GM21526 (cell line): ENCODE measurements around the gene HIVEP3.

Source experiments
- ATAC-seq: cut with Tn5 transposase; IDR thresholded peaks from one replicate; pipeline ENCODE4 v1.9.1; 2021; ENCODE audit warnings: moderate library complexity; ENCODE audit not compliant: unreplicated experiment, low FRiP score

Gene HIVEP3

DNA sequence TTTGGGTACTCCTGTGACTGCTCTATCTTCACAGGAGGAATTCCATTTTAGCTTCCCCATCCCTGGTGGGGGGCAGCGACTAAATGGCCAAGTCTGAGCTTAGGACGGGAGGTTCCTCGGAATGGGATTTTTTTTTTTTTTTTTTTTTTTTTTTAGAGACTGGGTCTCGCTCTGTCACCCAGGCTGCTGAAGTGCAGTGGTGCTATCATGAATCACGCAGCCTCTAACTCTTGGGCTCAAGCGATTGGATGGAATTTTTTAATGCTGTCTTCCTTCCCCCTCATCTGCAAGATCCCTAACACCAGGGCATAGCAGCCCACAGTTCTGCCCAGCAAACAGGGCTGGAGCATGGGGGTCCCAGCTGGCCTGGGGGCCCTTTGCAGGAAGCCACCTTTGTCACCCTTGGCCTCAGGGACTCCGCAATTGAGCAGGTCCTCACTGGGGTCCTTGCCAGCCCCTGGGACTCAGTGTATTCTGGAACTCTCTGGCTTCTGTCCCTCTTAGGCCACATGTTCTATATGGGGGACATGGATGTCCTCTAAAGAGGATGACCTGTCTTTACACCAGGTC is 421.2 kb downstream of the HIVEP3 start:
- no peak for ATAC-seq

DNA sequence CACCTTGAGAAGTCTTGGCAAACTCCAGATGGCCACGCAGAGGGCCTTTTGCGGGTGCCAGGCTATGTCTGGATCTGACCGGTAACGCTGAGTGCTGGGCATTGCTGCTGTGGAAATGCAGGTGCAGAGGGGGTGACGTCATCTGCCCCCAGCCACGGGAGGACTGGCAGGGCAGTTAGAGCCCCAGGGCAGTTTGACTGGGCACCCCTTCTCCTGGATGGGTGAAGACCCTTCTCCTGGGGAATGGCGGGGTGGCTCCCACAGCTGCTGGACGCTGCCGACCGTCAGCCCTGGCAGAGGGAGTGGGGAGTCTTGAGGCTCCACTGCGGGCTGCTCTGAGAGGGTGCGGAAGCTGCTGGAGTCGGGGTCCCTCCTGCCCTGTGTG is 421.7 kb downstream of the HIVEP3 start:
- no peak for ATAC-seq

DNA sequence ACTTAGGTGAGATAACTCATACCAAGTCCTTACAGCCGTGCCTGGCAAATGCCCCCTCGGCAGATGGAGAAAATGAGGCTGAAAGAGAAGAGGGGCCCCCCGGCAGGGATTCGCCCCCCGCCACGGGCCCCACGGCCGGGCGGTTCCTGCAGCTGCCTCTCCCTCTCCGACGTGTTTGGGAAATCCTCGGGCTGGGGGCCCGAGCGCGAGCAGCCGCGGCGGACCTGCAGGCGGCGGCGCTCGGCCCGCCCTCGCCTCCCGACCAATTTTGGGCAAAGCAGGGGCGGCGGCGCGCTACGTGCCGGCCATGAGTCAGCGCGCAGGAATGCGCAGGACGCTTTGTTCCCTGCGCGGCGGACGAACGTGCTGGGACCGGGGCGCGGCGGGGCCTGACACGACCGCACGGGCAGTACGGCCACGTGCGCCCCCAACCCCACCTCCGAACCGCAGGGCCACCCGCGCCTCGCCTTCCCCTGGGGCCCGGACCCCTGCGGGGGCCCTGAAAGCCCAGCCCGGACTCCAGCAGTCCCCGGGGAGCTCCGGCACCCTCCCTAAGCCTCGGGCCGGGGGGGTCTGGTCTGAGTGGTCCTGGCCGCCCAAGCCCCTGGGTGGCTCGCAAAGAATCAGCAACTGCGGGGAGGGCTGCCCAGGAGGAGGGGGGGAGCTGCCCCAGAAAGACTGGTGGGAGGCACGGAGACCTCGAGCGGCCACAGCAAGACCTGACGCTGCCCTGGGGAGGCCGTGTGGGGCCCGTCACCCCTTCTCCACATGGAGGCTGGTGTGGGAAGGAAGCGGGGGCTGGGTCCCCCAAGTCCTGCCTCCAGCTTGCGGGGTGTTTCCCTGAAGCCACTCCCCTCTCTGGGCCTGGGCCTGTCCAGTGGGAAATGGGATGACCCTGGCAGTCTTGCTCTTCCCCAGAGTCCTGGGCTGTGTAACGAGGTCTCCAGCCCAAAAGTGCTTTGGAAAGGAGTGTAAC is 422.4 kb downstream of the HIVEP3 start:
- no peak for ATAC-seq

- no peak for ATAC-seq
These were observed 423.3 kb downstream of the HIVEP3 start for GRCh38 chr1:41495210-41495948.

DNA sequence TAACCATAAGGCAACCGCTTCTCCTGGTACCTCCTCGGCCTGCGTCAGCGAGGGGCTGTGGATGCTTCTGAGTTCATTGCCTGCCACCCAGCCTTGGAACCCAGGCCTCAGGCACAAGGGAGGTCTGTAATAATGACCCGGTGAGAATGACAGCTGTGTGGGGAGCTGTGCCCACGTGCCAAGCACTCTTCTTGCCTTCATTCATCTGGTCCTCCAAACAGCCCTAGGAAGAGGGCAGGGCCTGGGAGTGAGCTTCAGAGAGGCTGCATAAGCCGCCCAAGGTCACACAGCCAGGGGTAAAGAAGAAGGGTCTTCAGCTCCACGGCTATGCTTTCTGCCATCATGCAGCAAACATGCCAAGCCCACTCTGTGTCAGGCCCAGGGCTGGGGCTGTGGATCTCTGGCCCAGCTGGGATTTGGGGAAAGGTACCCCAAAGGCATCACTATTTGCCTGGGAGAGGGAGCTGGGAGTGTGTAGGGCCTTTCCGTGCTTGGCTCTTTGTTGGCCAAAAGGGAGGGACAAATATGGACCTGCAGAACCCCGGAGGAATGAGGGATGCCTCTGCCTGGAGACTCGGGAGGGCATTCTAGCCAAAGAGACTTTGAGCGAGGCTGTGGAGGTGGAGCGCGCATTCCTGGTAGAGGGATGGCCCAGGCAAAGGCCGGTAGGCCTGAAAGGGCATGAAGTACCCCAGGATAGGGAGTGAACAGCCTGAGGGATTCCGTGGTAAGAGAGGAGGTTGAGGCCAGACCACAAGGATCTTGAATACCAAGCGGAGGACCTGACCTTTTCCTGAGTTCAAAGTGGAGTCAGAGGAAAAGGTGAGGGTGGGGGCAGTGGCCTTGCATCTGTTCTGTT is 424.1 kb downstream of the HIVEP3 start:
- no peak for ATAC-seq

GRCh38 chr1:41493626-41494350 is 424.9 kb downstream of the HIVEP3 start:
- no peak for ATAC-seq

- no peak for ATAC-seq
These were observed 425.6 kb downstream of the HIVEP3 start for GRCh38 chr1:41493117-41493536.

DNA sequence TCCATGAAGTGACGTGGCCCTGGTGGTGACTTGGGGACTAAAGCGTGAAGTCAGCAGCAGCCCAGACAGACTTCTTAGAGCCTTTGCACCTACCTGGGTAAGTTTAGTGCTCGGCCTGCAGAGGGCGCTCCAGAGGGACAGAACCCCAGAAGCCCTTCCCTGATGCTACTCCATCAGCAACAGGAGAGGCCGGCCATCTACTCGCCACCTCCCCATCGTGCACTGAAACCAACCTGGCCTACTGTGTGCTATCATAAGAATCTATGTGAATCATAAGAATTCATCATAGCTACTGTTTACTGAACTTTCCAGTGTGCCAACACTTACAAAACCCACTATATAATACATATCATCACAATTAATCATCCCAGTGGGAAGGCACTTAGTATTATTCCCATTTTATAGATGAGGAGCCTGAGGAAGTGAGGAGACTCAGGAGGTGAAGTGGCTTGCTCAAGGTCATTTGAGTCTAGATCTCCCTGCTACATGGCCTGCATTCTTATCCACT is 426.3 kb downstream of the HIVEP3 start:
- no peak for ATAC-seq

- ATAC-seq, result no peak
These were observed 427.8 kb downstream of the HIVEP3 start for GRCh38 chr1:41490911-41491310.

DNA sequence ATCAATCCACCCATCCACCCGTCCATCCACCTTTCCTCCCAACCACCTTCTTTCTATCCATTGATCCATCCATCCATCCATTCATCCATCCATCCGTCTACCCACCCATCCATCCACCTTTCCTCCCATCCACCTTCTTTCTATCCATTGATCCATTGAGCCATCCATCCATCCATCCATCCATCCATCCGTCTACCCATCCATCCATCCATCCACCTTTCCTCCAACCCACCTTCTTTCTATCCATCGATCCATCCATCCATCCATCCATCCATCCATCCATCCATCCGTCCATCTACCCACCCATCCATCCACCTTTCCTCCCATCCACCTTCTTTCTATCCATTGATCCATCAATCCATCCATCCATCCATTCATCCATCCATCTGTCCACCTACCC is 429.2 kb downstream of the HIVEP3 start:
- no peak for ATAC-seq

DNA sequence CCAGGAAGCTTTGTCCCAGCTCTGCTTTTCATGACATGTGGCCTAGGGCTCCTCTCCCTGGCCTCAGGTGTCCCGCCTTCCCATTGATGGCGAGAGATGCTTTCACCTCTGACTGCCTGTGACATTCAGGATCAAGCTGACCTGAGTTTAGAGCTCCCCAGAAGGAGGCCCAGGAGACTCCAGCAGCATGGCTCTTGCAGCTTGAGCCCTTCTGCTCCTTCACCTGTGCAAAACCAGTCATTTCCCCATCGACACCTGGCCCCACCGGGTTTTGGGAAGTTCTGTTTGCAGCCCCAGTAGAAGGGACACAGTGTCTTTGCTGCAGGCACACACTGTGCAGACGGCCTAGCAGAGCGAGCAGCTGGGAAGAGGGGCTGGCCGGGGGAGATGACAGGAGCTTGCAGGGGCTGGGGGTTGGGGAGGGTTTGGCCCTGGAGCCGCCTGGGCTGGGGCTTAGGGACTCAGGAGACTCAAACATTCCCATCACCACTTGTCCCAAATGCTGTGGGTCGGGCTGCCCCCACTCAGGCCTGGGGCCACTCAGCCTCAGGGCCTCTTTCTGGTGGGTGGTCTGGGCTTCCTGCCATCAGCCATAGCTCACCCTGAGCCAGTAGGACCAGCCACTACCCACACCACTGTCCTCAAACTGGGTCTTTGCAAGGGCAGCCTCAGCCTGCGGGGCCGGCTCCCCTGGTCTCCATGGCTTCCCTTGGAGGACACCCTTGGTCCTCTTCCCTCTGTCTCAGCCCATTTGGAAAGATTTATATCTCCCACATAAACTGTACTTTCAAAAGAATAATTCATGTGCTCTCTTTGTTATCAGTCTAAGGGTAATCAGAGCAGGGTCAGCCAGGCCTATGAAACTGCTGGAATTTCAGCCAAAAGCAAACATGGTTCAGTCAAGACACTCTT is 430.4 kb downstream of the HIVEP3 start:
- no peak for ATAC-seq

DNA sequence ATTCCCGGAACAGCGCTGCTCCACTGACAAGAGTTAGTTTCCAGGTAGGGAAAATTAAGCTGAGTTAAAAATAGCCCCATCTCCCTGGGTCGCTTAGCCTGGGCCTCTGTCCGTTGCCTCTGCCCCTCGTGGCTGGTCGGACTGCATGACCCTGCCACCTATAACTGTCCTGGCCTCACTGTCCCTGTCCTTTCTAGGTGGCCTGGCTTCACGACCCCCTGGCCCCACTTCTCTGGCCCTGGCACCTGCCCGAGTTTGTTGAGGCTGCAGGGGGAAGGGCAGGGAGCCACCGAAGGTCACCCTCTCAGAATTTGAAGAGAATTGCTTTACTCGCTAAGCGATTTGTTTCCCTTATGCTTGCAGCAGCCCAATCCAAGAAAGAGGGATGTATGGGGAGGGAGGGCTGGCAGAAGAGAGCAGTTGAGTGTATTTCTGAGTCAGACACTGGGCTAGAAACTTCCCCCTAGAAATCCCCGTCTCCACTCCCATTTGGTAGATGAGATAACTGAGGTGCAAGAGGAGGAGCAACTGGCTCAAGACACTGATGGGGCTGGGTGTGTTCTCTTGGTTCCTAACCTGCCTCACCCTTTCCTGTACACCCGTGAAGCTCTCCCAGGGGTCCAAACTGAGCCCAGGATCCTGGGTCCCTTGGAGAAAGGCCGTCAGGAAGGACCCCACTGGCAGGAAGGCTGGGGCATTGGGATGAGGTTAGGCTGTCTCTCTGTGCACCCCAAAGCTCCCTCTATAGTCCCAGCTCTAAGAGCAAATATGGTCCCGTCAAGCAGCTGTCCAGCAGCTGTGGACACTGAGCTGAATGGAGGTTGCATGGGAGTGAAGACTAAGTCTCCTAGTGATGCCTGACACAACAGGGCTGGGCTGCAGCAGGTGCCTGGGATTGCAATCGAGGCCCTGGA is 431.3 kb downstream of the HIVEP3 start:
- ATAC-seq, result no peak

DNA sequence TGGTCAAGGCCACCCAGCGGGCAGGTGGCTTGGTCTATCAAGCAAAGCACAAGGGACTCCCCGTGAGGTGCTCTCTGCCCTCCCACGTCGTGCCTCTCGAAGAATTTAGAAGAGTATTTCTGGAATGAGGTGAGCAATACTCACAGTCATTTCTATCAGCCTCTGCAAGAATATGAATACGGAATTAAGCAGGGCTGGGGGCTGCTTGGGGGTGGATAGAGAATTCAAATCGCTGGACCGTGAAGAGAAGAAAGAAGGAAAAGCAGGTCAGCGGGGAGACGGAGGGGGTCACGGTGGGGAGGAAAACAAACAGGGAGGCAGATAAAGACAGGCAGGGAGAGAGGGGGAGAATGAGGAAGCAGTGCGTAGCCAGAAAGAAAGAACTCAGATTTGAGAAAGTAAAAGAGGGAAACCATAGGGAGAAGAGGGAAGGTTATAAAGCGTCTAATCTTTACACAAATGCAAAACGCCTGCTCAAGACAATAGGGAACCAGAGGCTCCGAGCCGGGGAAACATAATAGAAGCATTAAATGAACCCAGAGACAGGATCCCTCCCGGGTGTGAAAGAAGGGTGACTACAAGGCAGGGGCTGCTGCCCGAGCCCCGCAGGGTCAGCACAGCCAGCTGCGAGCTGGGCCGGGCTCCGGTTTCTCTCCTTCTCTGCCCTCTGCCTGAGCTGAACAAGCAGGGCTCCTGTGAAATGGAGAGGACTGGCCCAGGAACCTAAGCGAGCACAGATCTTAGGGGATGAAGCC is 432.2 kb downstream of the HIVEP3 start:
- ATAC-seq, result no peak

- no peak for ATAC-seq
These were observed 432.7 kb downstream of the HIVEP3 start for GRCh38 chr1:41486053-41486370.

DNA sequence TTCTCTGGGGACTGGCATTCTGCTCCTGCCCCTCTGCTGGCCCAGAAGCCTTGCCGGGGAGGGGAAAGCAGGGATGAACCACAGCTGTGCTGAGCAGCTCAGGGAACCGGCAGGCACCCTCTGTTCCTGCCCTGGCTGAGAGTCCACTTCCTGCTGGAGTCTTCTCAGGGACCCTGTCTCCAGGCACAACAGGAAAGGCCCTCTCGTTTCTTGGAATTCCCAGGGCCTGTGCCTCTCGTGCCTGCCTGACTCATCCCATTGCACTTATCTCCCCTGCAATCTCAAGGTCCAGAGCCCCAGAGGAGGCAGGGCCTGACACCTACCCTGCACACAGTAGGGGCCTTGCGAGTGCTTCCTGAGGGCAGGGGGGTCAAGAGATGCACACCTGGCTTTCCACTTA is 433.1 kb downstream of the HIVEP3 start:
- no peak for ATAC-seq

DNA sequence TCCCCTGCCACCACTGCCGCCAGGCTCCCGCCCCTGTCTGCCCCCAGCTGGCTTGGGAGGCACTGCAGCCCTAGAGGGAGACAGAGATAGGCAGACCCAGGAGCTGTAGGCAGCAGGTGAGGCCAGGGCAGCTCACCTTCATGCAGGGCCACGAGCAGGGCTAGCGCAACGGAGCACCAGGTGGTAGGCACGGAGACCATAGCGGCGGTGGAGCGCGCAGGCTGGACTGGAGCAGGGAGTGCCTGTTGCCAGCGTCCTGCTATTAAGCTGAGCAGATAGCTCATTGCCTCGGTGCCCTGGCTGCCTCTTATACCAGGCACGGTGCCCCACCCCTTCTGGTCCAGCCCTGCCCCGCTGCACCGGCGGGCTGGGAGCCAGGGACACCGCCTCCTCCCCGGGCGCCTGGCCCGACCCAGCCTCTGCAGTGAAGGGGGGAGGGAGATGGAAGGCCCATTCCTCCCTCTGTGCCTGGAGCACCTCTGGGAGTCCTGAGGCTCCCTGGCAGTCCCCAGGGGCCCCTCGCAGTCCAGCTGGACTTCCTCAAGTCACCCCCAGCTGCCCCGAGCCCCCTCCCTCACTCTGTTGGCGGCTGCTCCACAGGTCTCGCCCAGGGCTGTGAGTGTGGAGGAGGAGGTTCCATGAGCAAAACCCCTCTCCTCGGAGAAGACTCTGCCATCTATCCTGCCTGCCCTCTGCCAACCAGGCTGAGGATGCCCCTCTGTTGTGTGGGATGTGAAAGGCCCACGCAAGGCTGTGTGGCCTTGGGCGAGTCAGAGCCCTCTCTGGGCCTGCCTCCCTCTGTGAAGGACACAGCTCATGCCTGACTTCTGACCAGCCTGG is 434.1 kb downstream of the HIVEP3 start, which contains the start of gene EDN2:
Gene EDN2 (minus strand): TSS at position 282 of the 840 bp plus-strand sequence. CDS start 82 bp downstream, at position 200.
- ATAC-seq, result no peak
